MM.1S (cell line): Measurements from ENCODE around the gene MT1F.
"Not testable (repeated sequence)": the region's sequence is repeated elsewhere in the genome, so short reads cannot be mapped to it uniquely, and the experiment has no call there.

Experiments used
- DNase-seq: peaks from one replicate; pipeline ENCODE4 v3.0.0-alpha.2; 2015
- H2AFZ ChIP-seq: fragments of 300-600 bp; sonication (generic); 2 replicates; pipeline ENCODE4 v1.6.0; 2016; ENCODE audit warnings: antibody characterized with exemption, low read length
- H3F3A ChIP-seq: fragments of 300-600 bp; sonication (generic); 2 replicates; pipeline ENCODE4 v1.6.1; 2016; ENCODE audit warnings: mild to moderate bottlenecking, antibody characterized with exemption, low read length, moderate library complexity, mixed read lengths; ENCODE audit not compliant: insufficient read depth
- H3K27ac ChIP-seq: fragments of 300-600 bp; sonication (generic); 2 replicates; pipeline ENCODE4 v1.5.1; 2016; ENCODE audit warnings: mild to moderate bottlenecking, low read length
- H3K27me3 ChIP-seq: fragments of 300-600 bp; sonication (generic); replicated peaks from 2 replicates; pipeline ENCODE4 v1.6.0; 2016; ENCODE audit warnings: low read length; ENCODE audit not compliant: insufficient read depth
- H3K36me3 ChIP-seq: fragments of 300-600 bp; sonication (generic); replicated peaks from 2 replicates; pipeline ENCODE4 v1.6.1; 2016; ENCODE audit warnings: mild to moderate bottlenecking, low read length, mixed read lengths; ENCODE audit not compliant: insufficient read depth
- H3K4me1 ChIP-seq: fragments of 300-600 bp; sonication (generic); 2 replicates; pipeline ENCODE4 v1.6.1; 2016; ENCODE audit warnings: low read length, mixed read lengths
- H3K4me2 ChIP-seq: fragments of 300-600 bp; sonication (generic); 2 replicates; pipeline ENCODE4 v1.6.0; 2016; ENCODE audit warnings: low read depth, low read length
- H3K4me3 ChIP-seq: fragments of 300-600 bp; sonication (generic); 2 replicates; pipeline ENCODE4 v1.5.1; 2016; ENCODE audit warnings: low read length, mixed read lengths
- H3K79me2 ChIP-seq: fragments of 300-600 bp; sonication (generic); 2 replicates; pipeline ENCODE4 v1.6.1; 2016; ENCODE audit warnings: mixed run types, low read length, mixed read lengths
- H3K9ac ChIP-seq: fragments of 300-600 bp; sonication (generic); 2 replicates; pipeline ENCODE4 v1.6.1; 2016; ENCODE audit warnings: low read length, mixed read lengths
- H3K9me2 ChIP-seq: fragments of 300-600 bp; sonication (generic); replicated peaks from 2 replicates; pipeline ENCODE4 v1.6.1; 2016; ENCODE audit warnings: mild to moderate bottlenecking, low read length, mixed read lengths; ENCODE audit not compliant: insufficient read depth
- H3K9me3 ChIP-seq: fragments of 300-600 bp; sonication (generic); replicated peaks from 2 replicates; pipeline ENCODE4 v1.6.1; 2016; ENCODE audit warnings: mild to moderate bottlenecking, low read length, mixed read lengths; ENCODE audit not compliant: insufficient read depth
- H4K20me1 ChIP-seq: fragments of 300-600 bp; sonication (generic); 2 replicates; pipeline ENCODE4 v1.6.1; 2016; ENCODE audit warnings: mild to moderate bottlenecking, low read length, moderate library complexity, mixed read lengths; ENCODE audit not compliant: insufficient read depth
- CTCF ChIP-seq: fragments of 300-600 bp; sonication (generic); IDR thresholded peaks from 2 replicates; pipeline ENCODE4 v1.5.1; 2016; ENCODE audit warnings: antibody characterized with exemption, low read length, mixed read lengths
- EZH2 ChIP-seq: fragments of 300-600 bp; sonication (generic); optimal IDR thresholded peaks from 2 replicates; pipeline ENCODE3; 2017; ENCODE audit warnings: low read depth, mild to moderate bottlenecking, antibody characterized with exemption, low read length, mixed read lengths
- EZH2phosphoT487 ChIP-seq: fragments of 300-600 bp; sonication (generic); IDR thresholded peaks from 2 replicates; pipeline ENCODE4 v1.6.1; 2018; ENCODE audit warnings: antibody characterized with exemption, low read length

Gene MT1F

GRCh38 chr16:56618138-56618537, 39.6 kb upstream of the MT1F start:
- H3K27ac ChIP-seq, result no peak overlapping the region
- no peak overlapping the region for H3K4me2 ChIP-seq
- no peaks in the 10 kb centered on the region for H3K36me3 ChIP-seq
- H3K4me3 ChIP-seq, result no peak overlapping the region
- H3K9ac ChIP-seq, result no peak overlapping the region
- H3K9me2 ChIP-seq, result no peaks in the 10 kb centered on the region
- TF ChIP-seq CTCF (no peak), EZH2phosphoT487 (no peak), EZH2 (no peak)
- H3K79me2 ChIP-seq, result no peaks in the 10 kb centered on the region
- H2AFZ ChIP-seq, result no peak overlapping the region
- H3K4me1 ChIP-seq, result no peaks in the 10 kb centered on the region
- DNase-seq, result no peak
- no peaks in the 10 kb centered on the region for H4K20me1 ChIP-seq
- no peaks in the 10 kb centered on the region for H3K9me3 ChIP-seq
- H3F3A ChIP-seq, result no peaks in the 10 kb centered on the region
- H3K27me3 ChIP-seq, result peaks cover 33% of the 10 kb centered on the region

- Histone ChIP-seq H4K20me1 (no peaks in the 10 kb centered on the region), H3K27me3 (peaks cover 40% of the 10 kb centered on the region), H3K36me3 (no peaks in the 10 kb centered on the region), H3K9ac (no peak overlapping the region), H2AFZ (no peak overlapping the region), H3K9me3 (no peaks in the 10 kb centered on the region), H3F3A (no peaks in the 10 kb centered on the region), H3K79me2 (no peaks in the 10 kb centered on the region), H3K27ac (no peak overlapping the region), H3K4me2 (no peak overlapping the region), H3K9me2 (no peaks in the 10 kb centered on the region), H3K4me3 (no peak overlapping the region), H3K4me1 (no peaks in the 10 kb centered on the region)
- no peak for DNase-seq
- TF ChIP-seq EZH2phosphoT487 (no peak), CTCF (no peak), EZH2 (no peak)
These were observed 37.3 kb upstream of the MT1F start for GRCh38 chr16:56620339-56620897.

- not testable (repeated sequence) for H3K9ac ChIP-seq, H3K4me1 ChIP-seq, H2AFZ ChIP-seq, H3K79me2 ChIP-seq, H3K36me3 ChIP-seq, DNase-seq, H3K4me2 ChIP-seq, H3F3A ChIP-seq, H3K9me3 ChIP-seq, H3K27ac ChIP-seq, H3K4me3 ChIP-seq, H3K9me2 ChIP-seq, H4K20me1 ChIP-seq
- H3K27me3 ChIP-seq, result peaks cover 47% of the 10 kb centered on the region
These were observed 35.9 kb upstream of the MT1F start for GRCh38 chr16:56621665-56622445.

- H3K4me1 ChIP-seq, H3K4me2 ChIP-seq, DNase-seq, H3K27ac ChIP-seq, H3F3A ChIP-seq, H3K9ac ChIP-seq, H4K20me1 ChIP-seq, H3K9me3 ChIP-seq, H3K79me2 ChIP-seq, H3K4me3 ChIP-seq, H3K36me3 ChIP-seq, H3K9me2 ChIP-seq, H2AFZ ChIP-seq: not testable (repeated sequence)
- H3K27me3 ChIP-seq, result peaks cover 40% of the 10 kb centered on the region
These were observed 34.6 kb upstream of the MT1F start for GRCh38 chr16:56623184-56623583.
